Panc1 (cell line): ENCODE data around the gene NFATC1. TPM values are rescaled to one million over a fixed set of nuclear protein-coding genes. Genes with fewer than 3 reads are reported as not detected.

Source experiments
- ATAC-seq: fragments of 200-7000 bp; cut with Tn5 transposase; 2 replicates; pipeline ENCODE4 v1.9.1; 2020; ENCODE audit warnings: mild to moderate bottlenecking, moderate library complexity
- BruUV-seq: library from RNA; stranded (reverse); fragments of 400-500 nt; replicated peaks from 2 replicates; lab custom pipeline; 2021; lab: Mats Ljungman, UMichigan
- CTCF ChIA-PET: fragments of 300-600 bp; sonication (Branson Sonifier 250); formaldehyde crosslinking; loops from one replicate; lab custom pipeline; 2022; ENCODE audit warnings: antibody characterized with exemption; lab: Charles Lee
- POLR2A ChIA-PET: fragments of 300-600 bp; sonication (Branson Sonifier 250); formaldehyde crosslinking; loops from one replicate; lab custom pipeline; 2022; ENCODE audit warnings: antibody characterized with exemption; lab: Charles Lee
- DNase-seq: peaks from one replicate; pipeline ENCODE4 v3.0.0-alpha.2; 2010; ENCODE audit warnings: low read depth, low spot score
- H3K27ac ChIP-seq: 2 replicates; pipeline ENCODE4 v1.5.1; 2011; ENCODE audit warnings: mild to moderate bottlenecking, low read length, inconsistent platforms
- H3K27me3 ChIP-seq: fragments of 200-500 bp; sonication (Bioruptor generic); 2 replicates; pipeline ENCODE4 v1.6.0; 2014; ENCODE audit warnings: low read length, inconsistent platforms; ENCODE audit not compliant: control insufficient read depth, insufficient read depth
- H3K36me3 ChIP-seq: fragments of 200-500 bp; sonication (Bioruptor generic); 2 replicates; pipeline ENCODE4 v1.5.1; 2014; ENCODE audit warnings: inconsistent platforms, mild to moderate bottlenecking, low read length, moderate library complexity; ENCODE audit not compliant: control insufficient read depth, insufficient read depth
- H3K4me1 ChIP-seq: 2 replicates; pipeline ENCODE4 v1.5.1; 2011; ENCODE audit warnings: inconsistent platforms, mild to moderate bottlenecking, low read length, moderate library complexity; ENCODE audit not compliant: control insufficient read depth, insufficient read depth
- H3K4me3 ChIP-seq, 2 experiments: 2 replicates each; pipeline ENCODE4 v1.5.1; 2011 to 2012; ENCODE audit warnings: low read depth in 2 of 2, low read length in 2 of 2, mild to moderate bottlenecking in 2 of 2, inconsistent platforms in 1 of 2, moderate library complexity in 1 of 2
- H3K9me3 ChIP-seq: fragments of 200-500 bp; sonication (Bioruptor generic); 2 replicates; pipeline ENCODE4 v1.5.1; 2014; ENCODE audit warnings: low read depth, mild to moderate bottlenecking, inconsistent platforms, low read length, moderate library complexity; ENCODE audit not compliant: control insufficient read depth, insufficient read depth
- POLR2AphosphoS5 ChIP-seq: IDR thresholded peaks from 2 replicates; pipeline ENCODE4 v1.6.1; 2012; ENCODE audit warnings: mild to moderate bottlenecking, low read depth, low read length, moderate library complexity
- SIN3A ChIP-seq: IDR thresholded peaks from 2 replicates; pipeline ENCODE4 v1.6.1; 2012; ENCODE audit warnings: low read depth, mild to moderate bottlenecking, low read length, moderate library complexity, borderline replicate concordance; ENCODE audit not compliant: insufficient read depth
- TCF7L2 ChIP-seq: IDR thresholded peaks from 2 replicates; pipeline ENCODE4 v1.6.1; 2011; ENCODE audit warnings: mild to moderate bottlenecking, low read depth, low read length, inconsistent platforms
- in situ Hi-C: cut with HindIII; loops from 2 replicates; pipeline ENCODE4 v1.10.0; 2016; ENCODE audit warnings: low sequenced_read_pairs, low pct_unique_long_range_greater_than_20kb
- intact Hi-C: fragments of 100-400 bp; cut with micrococcal nuclease; formaldehyde crosslinking; loops from one replicate; pipeline ENCODE4 v1.10.0; 2022; ENCODE audit not compliant: unreplicated experiment
- total RNA-seq: library from RNA; stranded (reverse); gene quantifications from one replicate; pipeline ENCODE4 v1.2.1, GENCODE V29; 2021; ENCODE audit not compliant: unreplicated experiment
- TF ChIP-seq, protein P1 (sequence below): fragments of 450-650 bp; IDR thresholded peaks from 2 replicates; pipeline ENCODE4 v1.5.1; 2017; ENCODE audit warnings: mild to moderate bottlenecking
- TF ChIP-seq, protein P2 (sequence below), 2 experiments: IDR thresholded peaks; 2 replicates each; pipeline ENCODE4 v1.6.1; 2011 to 2012; ENCODE audit warnings: low read depth in 2 of 2, control low read depth in 1 of 2, low read length in 1 of 2, mild to moderate bottlenecking in 1 of 2, moderate library complexity in 1 of 2; ENCODE audit not compliant: insufficient read depth in 1 of 2

NFATC1 gene
- total RNA-seq, 1 experiment from 2014 or later: 30.8 TPM

DNA sequence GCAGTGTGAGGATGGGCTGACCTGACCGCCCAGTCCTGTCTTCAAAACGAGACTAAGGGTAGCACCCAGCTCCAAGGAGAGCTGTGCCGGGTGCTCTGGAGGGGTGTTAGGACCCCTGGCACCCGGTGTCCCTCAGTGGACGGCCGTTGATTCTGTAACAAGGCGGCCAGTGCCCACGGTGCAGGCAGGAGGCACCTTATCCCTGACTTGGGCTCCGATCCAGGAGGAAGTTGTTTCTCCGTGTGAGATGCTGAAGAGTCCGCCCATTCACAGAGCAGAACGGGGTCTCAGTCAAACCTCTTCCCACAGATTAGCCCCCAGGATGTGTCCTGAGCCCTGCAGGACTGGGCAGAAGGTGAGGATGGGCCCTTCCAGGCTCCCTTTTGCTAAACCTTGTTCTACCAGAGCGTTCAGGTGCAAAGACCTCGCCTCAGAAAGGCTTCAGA, 123.0 kb downstream of the NFATC1 start:
- CTCF ChIA-PET: no interaction called here
- H3K27me3 ChIP-seq: no peaks in the 10 kb centered on the region
- H3K4me1 ChIP-seq: no peaks in the 10 kb centered on the region
- TF ChIP-seq, protein P1, sequence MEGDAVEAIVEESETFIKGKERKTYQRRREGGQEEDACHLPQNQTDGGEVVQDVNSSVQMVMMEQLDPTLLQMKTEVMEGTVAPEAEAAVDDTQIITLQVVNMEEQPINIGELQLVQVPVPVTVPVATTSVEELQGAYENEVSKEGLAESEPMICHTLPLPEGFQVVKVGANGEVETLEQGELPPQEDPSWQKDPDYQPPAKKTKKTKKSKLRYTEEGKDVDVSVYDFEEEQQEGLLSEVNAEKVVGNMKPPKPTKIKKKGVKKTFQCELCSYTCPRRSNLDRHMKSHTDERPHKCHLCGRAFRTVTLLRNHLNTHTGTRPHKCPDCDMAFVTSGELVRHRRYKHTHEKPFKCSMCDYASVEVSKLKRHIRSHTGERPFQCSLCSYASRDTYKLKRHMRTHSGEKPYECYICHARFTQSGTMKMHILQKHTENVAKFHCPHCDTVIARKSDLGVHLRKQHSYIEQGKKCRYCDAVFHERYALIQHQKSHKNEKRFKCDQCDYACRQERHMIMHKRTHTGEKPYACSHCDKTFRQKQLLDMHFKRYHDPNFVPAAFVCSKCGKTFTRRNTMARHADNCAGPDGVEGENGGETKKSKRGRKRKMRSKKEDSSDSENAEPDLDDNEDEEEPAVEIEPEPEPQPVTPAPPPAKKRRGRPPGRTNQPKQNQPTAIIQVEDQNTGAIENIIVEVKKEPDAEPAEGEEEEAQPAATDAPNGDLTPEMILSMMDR: no peak
- TF ChIP-seq TCF7L2 (no peak), POLR2AphosphoS5 (no peak), SIN3A (no peak)
- TF ChIP-seq, protein P2, sequence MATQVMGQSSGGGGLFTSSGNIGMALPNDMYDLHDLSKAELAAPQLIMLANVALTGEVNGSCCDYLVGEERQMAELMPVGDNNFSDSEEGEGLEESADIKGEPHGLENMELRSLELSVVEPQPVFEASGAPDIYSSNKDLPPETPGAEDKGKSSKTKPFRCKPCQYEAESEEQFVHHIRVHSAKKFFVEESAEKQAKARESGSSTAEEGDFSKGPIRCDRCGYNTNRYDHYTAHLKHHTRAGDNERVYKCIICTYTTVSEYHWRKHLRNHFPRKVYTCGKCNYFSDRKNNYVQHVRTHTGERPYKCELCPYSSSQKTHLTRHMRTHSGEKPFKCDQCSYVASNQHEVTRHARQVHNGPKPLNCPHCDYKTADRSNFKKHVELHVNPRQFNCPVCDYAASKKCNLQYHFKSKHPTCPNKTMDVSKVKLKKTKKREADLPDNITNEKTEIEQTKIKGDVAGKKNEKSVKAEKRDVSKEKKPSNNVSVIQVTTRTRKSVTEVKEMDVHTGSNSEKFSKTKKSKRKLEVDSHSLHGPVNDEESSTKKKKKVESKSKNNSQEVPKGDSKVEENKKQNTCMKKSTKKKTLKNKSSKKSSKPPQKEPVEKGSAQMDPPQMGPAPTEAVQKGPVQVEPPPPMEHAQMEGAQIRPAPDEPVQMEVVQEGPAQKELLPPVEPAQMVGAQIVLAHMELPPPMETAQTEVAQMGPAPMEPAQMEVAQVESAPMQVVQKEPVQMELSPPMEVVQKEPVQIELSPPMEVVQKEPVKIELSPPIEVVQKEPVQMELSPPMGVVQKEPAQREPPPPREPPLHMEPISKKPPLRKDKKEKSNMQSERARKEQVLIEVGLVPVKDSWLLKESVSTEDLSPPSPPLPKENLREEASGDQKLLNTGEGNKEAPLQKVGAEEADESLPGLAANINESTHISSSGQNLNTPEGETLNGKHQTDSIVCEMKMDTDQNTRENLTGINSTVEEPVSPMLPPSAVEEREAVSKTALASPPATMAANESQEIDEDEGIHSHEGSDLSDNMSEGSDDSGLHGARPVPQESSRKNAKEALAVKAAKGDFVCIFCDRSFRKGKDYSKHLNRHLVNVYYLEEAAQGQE (IDR thresholded peaks at IDR 0.05; ENCODE audit: insufficient read depth in 1 of 2, low read depth in 2 of 2, low read length in 1 of 2): no peak
- no TSS peak for BruUV-seq
- intact Hi-C loops: no loop called here
- H3K27ac ChIP-seq: no peak overlapping the region
- H3K9me3 ChIP-seq: no peaks in the 10 kb centered on the region
- ATAC-seq (no peak), DNase-seq (no peak)
- POLR2A ChIA-PET: no interaction called here
- in situ Hi-C loops: no loop called here
- no peak overlapping the region for H3K4me3 ChIP-seq
- no peaks in the 10 kb centered on the region for H3K36me3 ChIP-seq

DNA sequence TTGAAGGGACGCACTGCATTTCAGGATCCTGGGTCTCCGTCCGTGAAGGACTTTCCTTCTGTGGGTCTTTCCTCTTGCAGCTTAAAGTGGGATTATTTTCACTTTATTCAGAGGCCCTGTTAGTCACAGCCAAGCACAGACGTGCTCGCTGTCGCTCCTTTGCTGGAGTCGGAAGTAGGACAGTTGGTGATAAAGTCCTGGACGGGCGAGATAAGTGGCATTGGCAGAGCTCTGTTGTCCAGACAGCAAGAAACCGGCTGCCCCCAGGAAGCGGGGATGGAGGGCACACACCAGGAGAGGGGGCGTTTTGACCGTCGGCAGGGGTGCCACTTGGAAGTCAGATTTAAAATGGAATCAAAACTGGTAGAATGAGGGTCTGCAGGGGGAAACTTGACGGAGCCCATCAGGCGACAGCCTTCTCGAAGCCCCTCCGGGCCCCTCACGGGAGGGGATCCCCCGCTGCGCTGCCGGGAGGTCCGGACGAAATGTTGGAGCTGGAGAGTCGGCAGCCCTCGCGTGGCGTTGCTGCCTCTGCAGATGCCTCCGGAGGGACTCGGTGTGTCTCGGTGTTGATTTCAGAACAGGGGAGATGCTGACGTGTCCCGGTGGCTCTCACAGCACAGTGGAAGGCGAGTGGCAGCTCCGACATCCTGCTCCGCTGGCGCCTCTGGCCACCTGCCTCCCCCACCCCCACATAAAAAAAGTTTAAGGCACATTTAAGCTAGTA, 124.2 kb downstream of the NFATC1 start:
- CTCF ChIA-PET: no interaction called here
- TF ChIP-seq POLR2AphosphoS5 (no peak), SIN3A (no peak), TCF7L2 (no peak)
- TF ChIP-seq, protein P1: no peak
- TF ChIP-seq, protein P2 (IDR thresholded peaks at IDR 0.05; ENCODE audit: insufficient read depth in 1 of 2, low read depth in 2 of 2, low read length in 1 of 2): no peak
- BruUV-seq: no TSS peak
- Histone ChIP-seq H3K27ac (no peak overlapping the region), H3K27me3 (no peaks in the 10 kb centered on the region), H3K4me1 (no peaks in the 10 kb centered on the region), H3K4me3 (no peak overlapping the region), H3K36me3 (no peaks in the 10 kb centered on the region), H3K9me3 (no peaks in the 10 kb centered on the region)
- ATAC-seq: no peak
- no peak for DNase-seq
- in situ Hi-C loops (no loop called here), intact Hi-C loops (no loop called here)
- POLR2A ChIA-PET: no interaction called here
